Left colon (tissue), 2 donors: ENCODE data around the gene CACNA2D1. TPM values are rescaled to one million over a fixed set of nuclear protein-coding genes. Genes with fewer than 3 reads are reported as not detected.

ENCODE experiments used
- ATAC-seq: fragments of 200-7000 bp; cut with Tn5 transposase; one replicate; pipeline ENCODE4 v1.9.1; 2020; ENCODE audit warnings: mild to moderate bottlenecking, moderate library complexity
- DNase-seq, 2 donors: peaks; one replicate each; pipeline ENCODE4 v3.0.0-alpha.2; 2020
- intact Hi-C, 2 donors: fragments of 100-400 bp; cut with DNase I in 1 of 2; cut with micrococcal nuclease in 1 of 2; formaldehyde crosslinking; loops; one replicate each; pipeline versions ENCODE4 v1.11.2 to v1.14.0; 2022; cut with DNase I, micrococcal nuclease
- total RNA-seq, 2 donors: library from RNA; stranded (reverse); fragmentation: NEBNext Ultra II Directional; extraction: Animal tissue kit (Norgen Biotek cat#: 25700); gene quantifications; one replicate each; pipeline ENCODE4 v1.2.1, GENCODE V29; 2021
- donor health status: DM: no; HTN: no; CAD: no.
- donor health status: DM: yes; HTN: yes; CAD: no.

CACNA2D1 gene
- total RNA-seq, 2 donors from 2014 or later = 2.5 to 10.9 TPM

DNA sequence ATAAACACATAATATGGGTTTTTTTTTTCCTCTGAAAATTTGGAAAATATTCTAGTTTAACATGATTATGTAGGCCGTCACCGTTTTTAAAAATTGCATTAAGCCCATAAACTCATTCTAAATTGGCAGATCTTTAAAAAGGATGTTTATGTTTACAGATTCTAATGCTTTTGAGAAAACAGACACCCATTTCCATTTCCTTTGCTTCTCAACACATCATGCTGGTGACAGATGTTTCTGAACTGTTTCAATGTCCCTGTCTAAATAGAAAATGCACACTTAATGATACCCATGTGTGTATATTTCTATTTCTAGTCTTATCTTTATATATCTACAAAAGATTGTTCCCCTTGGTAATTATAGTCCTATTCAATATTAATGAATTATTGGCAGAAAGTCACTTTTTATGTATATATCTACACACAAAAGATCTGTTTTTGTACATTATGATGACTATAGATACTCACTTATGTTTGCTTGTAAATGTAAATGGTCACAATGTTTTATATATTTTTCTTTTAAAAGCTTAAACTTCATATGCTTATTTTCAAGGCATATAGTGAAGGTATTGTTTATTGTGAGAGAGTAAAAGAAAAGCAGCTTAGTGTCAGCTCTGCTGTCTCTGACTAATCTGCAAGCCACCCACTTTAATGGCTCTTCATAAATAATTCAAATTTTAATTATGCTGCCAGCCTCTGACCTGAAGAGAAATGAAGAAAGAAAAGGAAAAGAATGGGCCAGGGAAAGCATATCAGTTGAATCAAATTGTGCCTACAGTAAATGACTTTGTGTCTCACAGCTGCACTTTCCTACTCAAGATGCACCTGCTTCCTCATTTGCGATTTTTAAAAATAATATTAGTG is 179.4 kb downstream of the CACNA2D1 start:
- no peak for ATAC-seq
- intact Hi-C loops = no loop called here
- no peak for DNase-seq

DNA sequence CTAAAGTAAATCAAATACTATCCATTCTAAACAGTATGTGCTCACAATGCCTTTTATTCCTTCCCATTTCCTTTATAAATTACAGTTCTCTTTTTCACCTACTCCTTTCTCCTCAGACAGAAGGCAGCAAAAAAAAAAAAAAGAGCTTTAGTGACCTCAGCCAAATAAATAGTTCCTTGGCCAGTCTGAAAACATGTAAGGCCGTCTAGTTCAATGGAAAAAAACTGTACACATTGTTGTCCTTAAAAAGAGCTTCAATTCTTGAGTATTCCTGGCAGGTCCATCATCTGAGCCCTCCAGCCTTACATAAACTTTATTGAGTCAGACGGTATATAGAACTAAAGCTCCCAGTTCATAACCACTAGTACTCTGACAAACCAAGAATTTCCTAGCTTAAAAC is 185.4 kb downstream of the CACNA2D1 start:
- intact Hi-C loops = no loop called here
- ATAC-seq (no peak), DNase-seq (no peak)

DNA sequence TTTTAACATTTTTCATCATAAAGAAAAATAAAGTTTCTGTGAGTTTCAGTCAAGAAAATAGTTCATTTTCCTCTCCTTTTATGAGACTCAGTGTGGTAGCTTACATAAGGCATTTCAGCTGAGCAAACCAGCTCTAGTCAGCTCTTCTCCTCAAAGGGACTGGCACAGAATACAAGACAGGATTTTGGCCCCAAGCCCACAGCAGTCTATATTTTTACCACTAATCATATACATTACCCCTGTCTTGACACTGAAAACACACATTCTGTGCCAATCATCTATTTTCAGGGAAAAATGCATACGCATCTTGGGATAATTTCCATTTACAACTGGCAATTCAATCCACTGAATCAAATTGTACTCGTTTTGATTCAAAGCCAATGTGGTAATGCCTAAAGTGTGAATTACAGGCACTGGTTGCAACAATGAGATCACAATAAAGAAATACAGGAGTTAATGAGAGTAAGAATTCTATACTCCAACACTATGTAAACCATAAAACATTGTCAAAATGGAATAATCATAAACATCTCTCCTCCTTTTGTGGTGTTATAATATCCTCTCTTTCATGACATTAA is 186.4 kb downstream of the CACNA2D1 start:
- no peak for DNase-seq
- no peak for ATAC-seq
- intact Hi-C loops = no loop called here

DNA sequence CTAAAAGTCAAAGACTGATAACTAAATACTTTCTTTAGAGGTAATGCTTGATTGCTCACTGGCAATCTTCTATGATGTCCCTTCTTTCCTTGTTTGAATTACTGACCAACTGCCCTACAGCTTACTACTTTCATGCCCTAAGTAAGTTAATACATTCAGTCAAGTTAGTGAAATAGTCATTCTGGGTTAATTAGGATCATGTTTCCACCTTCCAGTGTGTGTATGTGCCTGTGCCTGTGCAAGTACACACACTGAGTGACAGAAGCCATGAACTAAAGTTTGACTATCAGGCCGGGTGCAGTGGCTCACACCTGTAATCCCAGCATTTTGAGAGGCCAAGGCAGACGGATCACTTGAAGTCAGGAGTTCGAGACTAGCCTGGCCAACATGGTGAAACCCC is 187.9 kb downstream of the CACNA2D1 start:
- intact Hi-C loops = no loop called here
- DNase-seq (no peak), ATAC-seq (no peak)

DNA sequence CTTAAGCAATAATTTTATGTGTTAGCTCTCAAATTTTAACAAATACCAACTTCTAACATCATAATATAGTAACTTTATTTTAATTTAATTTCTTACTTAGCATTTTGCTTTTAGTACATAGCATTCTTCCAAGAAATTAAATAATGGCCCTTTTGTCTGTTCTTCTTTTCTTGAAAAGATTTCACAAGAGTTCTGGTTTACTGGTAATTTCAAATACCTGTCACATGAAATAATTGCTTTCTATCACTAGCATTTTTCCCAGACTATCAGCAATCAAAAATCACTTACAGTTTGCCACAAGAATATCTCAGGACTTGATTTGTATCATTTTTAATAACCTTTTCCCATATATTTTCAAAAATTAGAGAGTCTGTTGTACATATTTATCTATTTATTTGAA is 193.0 kb downstream of the CACNA2D1 start:
- intact Hi-C loops = no loop called here
- ATAC-seq = no peak
- no peak for DNase-seq

DNA sequence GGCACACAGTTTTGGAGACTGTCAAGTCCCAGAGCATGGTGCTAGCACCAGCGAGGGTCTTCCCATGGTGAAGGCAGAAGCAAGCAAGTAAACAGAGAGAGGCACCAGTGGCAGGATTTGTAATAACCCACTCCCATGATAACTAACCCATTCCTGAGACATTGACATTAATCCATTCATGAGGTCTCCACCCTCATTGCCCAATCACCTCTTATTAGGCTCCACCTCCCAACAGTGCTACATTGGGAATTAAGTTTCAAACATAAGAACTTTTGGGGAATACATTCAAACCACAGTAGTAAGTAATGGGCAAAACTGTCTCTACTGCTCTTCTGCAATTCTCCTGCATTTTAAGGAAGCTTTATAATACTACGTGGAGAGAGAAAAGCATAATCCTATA is 193.6 kb downstream of the CACNA2D1 start:
- no peak for DNase-seq
- intact Hi-C loops = no loop called here
- no peak for ATAC-seq

DNA sequence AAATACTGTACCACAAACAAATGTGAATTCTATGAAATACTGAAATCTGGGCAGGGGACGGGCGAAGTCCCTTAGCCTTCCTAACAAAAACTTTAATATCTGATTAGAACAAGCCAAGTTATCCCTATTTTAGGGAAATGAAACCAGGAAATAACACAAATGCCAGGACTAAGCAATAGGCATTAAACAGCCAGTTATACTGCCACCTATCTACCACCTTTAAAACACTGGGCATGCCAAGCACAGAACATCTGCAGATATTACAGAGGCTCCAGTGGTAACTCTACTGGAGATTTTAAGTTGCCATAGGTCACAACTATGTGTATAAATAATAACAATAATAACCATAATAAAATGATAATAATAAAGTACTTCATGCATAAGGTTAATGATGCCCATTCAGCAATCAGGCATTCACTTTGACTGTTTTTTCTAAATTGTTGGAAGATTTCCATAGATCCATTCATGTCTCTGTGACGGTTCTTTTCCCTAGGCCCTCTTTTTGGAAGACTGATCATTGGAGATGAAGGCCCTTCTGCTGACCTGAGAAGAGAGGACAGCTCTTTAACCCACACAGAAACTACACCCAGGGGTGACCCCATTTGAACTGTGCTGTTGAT is 195.7 kb downstream of the CACNA2D1 start:
- intact Hi-C loops = no loop called here
- no peak for DNase-seq
- no peak for ATAC-seq

DNA sequence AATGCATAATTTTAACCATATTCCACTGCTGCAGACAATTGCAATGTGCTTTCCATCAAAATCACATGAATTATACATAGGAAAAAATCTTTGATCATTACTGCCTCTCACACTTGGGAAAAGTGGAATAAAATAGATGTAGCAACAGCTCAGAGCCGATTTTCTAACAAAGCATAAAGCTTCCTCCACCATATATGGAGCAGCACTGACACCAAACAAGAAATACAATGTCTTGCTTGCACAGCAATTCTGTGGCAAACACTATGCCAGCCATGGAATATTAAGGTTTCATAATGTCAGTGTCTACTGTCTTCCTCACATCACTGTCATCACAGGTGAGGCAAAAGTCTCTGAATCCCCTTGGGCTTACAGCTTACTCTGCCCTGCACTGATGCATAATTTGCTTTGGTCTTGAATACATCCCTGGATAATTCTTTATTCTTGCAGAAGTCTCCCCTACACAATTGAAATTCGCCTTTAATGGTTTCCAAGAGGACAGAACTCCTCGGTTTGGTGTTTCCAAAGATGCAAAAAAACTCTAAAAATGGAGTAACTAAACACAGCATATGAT is 198.5 kb downstream of the CACNA2D1 start:
- no peak for DNase-seq
- no peak for ATAC-seq
- intact Hi-C loops = no loop called here

DNA sequence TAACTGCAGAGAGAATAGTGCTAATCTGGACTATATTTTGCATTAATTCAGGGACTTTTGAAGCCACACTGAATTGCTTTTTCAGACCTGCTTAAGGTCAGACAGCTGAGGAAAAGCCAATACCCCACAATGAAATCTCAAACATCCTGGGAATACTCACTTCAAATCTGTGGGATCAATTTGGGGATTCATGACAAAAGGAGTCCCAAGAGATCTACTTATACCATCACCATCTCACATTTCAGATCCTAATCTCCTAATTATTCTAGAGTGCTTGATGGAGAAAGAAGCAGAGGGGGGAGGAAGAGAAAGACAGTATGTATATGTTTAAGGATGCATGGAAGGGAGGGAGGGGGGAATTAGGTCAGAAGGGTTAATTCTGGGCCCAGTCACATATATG is 202.2 kb downstream of the CACNA2D1 start:
- intact Hi-C loops = no loop called here
- DNase-seq (no peak), ATAC-seq (no peak)

DNA sequence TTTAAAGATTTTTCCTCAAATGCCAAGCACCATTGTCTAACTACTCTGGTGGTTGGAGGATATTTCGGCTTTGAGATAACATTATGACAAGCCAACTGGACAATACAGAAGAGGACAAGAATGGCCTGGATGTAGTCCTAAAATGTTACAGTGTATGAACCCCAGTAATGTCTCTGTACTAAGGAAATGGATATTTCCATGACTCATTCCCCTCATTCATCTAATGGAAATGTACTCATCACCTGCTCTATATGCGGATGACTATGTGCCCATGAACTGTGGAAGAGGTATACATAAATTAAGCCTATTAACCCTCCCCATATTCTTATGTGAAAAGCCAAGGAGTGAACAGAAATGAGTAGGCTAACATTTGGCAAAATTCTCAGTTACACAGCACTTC is 207.9 kb downstream of the CACNA2D1 start:
- intact Hi-C loops = loop anchor here in 1 of 2 donors (10.0 kb wide), 1 partner anchor 339 kb away; no protein-coding TSS in a partner anchor
- no peak for ATAC-seq
- no peak for DNase-seq

DNA sequence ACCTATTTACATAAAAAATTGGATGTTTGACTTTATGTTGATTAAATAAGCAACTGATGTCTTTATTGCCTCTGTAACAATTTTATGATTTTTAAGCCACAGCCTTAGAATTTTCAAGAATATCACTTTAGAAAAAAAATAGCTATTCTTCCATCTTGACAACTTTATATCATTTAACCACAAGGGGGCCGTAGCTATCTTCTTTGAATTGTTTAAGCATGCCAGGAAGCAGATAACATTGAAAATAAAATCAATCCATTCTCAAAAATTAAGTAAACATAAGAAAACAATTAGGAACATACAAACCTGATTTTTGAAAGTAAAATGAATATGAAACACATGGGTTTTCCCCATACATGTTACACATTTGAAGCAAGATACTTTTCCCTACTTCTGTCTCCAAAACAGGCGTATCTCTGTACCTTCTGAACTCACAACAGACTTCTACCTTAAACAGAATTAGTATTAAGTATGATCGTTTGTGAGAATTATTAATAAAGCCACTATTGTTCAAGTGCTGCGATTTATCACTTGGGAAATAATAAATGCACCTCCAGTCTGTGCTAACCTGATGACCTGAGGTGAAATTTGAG is 209.0 kb downstream of the CACNA2D1 start:
- ATAC-seq = no peak
- DNase-seq = no peak
- intact Hi-C loops = loop anchor here in 1 of 2 donors (10.0 kb wide), 1 partner anchor 340 kb away; no protein-coding TSS in a partner anchor

DNA sequence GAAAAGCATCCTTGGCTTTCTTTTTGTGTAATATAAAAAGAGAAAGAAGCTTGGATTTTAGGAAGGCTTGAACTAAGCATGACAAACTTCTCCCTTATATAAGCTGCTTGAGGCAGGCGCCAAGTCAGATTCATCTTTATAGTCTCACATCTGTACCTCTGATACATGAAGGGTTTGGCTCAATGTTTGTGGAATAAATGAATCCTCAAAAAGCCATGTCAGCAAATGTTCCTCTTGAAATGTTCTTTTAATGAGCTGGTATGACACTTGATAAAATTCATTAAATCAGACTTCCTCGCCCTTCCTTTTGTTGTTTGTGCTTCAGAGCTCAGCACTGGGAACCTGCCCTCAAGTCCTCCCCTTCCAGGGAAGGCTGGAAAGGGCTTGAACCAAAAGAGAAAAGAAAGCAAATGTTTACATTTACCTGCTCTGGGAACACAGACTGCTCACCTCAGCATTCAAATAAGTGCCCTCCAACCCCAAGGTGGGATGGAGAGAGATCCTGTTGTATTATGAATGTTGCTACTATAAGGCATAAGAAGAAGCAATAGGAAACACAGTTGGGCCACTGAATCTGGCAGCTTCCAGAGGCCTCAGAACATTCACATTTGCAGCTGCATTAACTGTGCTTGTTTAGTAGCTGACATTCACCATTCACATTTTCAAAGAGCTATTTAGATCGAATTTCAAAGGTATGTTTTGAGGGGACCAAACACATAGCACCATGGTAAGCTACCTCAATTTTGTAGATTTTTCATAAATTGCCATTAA is 212.6 kb downstream of the CACNA2D1 start:
- intact Hi-C loops = loop anchor here in 1 of 2 donors (10.0 kb wide), 1 partner anchor 344 kb away; no protein-coding TSS in a partner anchor
- DNase-seq (no peak), ATAC-seq (no peak)

DNA sequence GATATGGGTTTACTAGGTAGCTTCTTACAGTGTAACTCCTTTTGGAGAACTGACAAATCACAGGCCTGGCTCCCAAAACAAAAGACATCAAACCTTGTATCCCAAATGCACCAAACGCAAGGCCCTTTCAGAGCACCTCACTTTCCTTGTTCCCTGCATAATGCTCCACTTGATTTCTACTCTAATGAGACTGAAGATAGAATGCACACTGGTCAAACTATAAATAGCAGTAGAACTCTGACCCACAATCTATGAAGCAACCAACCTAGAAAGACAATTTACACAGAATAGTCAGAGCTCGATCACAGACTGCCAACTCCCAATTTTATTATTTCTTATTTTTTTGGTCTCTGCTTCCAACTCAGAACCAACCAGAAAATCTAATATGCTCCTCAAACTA is 214.4 kb downstream of the CACNA2D1 start:
- intact Hi-C loops = no loop called here
- ATAC-seq (no peak), DNase-seq (no peak)

DNA sequence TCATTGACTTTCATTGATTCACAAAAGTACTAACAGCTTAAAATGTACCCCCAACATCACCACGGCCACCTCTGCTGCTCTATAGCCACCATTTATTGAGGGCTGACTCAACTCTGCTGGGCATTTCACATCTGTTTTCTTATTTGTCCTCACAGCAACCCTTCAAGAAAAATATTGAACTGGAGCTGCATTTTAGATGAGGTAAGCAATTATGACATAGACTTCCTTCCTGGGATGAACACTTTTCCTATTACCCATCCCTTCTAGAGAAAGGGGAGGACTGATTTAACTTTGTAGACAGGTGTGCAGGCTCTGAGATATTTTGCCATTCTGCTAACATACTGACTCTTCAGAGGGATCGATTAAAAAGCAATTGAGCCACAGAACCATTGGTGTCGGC is 217.4 kb downstream of the CACNA2D1 start:
- intact Hi-C loops = no loop called here
- ATAC-seq (no peak), DNase-seq (no peak)

DNA sequence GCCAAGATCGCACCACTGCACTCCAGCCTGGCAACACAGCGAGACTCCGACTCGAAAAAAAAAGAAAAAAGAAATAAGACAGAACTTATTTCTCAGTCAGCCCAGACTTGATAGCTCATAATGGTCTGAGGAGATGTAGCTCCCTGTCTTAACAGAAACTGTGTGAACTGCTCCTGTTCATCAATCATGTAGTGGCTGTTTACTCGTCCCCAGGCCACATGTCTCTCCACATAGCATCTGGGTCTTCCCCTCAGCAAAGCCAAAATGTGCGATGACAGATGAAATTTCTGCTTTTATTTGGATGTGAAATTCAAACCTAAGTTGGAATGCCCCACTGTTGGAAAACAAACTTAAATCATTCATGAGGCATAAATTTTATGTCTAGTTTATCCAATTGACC is 219.0 kb downstream of the CACNA2D1 start:
- ATAC-seq (no peak), DNase-seq (no peak)
- intact Hi-C loops = no loop called here

DNA sequence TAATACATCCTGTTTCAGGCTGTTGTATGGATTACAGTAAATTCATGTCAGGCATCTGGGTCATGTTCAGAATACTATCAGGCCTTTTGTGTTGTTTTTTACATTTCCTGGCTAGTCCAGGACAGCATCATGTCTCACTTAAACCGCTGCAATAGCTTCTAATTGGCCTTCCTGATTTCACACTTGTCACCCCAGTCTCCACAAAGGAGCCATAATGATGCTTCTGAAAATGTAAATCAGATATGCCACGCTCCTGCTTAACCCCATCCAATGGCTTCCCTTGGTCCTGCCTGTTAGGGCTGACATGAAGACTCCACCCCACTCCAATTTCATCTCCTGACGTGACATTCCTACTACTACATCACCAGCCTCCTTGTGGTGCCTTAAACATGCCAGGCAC is 220.0 kb downstream of the CACNA2D1 start:
- DNase-seq = no peak
- ATAC-seq = no peak
- intact Hi-C loops = no loop called here

DNA sequence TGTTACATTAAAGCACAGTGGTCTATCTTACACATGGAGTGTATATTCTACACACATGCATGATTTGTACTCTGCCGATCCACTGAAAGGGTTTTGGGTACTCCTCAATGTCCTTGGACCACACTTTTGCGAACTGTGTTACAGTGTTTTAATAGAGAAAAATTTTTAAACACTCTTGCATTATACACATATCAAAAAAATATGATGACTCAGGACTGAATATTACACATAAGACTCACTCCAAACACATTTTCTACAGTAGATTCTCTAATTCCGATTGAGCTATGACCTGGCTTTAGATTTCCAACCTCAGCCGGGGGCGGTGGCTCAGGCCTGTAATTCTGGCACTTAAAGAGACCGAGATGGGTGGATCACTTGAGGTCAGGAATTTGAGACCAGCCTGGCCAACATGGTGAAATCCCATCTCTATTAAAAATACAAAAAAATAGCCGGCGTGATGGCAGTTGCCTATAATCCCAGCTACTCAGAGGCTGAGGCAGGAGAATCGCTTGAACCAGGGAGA is 222.4 kb downstream of the CACNA2D1 start:
- ATAC-seq (no peak), DNase-seq (no peak)
- intact Hi-C loops = no loop called here

DNA sequence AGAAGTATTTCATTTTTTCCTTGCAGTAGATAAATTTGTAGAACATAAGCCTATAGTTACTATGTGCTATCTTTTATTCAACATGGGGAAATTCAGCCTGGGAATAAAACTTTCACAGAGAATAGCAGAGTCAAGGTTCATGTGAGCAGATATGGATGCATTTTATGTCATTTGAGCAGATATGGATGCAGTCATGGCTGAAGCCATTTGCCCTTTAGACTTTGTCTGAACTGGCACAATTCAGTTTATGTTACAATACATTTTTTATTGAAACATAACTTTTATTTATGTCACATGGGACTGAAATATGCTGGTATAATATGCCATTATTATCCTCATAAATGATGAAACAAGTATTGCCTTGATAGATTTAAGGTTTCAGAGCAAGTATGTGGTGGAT is 231.1 kb downstream of the CACNA2D1 start:
- ATAC-seq (no peak), DNase-seq (no peak)
- intact Hi-C loops = no loop called here
